ENCODE data around the gene MAN2C1.

- TF ChIP-seq ZSCAN16 (tag by site-specific recombination; IDR thresholded peaks at IDR 0.05) (no peak), ZNF335 (tag by site-specific recombination; conservative IDR thresholded peaks at IDR 0.05) (no peak), CTCF (tag by site-specific recombination; IDR thresholded peaks at IDR 0.05) (no peak), ZNF571 (tag by site-specific recombination; IDR thresholded peaks at IDR 0.05) (no peak), ATF2 (tag by site-specific recombination; IDR thresholded peaks at IDR 0.05; ENCODE audit: low read depth) (no peak), ZNF639 (tag by site-specific recombination; IDR thresholded peaks at IDR 0.05) (no peak), ZNF629 (tag by site-specific recombination; IDR thresholded peaks at IDR 0.05) (no peak)
Observed at GRCh38 chr15:75321711-75322110, 46.7 kb downstream of the MAN2C1 start.
